ENCODE data around the gene PPP1R3G.

DNA sequence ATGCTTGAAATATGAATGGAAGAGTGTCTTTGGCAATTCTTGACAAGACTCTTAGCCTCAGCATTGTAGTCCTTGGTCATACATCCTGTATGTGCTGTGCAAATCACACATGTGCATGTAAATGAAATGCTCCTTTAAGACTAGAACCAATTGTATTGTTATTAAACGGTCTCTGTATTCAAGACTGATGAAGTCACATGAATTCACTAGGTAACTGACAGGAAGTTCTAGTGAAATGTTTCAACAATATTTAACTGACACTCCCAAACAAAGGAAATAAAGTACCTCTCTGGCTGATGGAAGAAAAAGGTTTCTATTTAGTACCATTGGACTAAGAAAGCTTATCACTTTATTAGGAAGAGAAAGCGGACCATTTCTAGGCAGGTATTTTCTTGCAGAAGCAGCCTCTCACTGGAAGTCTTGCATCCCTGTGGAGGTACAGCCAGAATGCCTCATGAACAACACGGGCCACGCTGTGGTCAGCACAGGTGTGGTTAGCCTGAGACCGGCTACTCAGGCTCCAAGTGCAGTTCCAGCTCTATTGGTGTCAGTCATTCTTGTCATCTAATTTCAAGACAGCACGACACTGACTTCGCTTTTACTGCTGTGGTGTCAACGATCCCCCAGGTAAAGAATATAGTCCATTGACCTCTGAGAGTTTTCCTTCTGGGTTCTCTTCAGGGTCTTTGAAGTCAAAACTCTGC is 17.3 kb downstream of the PPP1R3G start:
- TF ChIP-seq CTCF (IDR thresholded peaks at IDR 0.05) (no peak), POLR2A (IDR thresholded peaks at IDR 0.05) (no peak)
